ENCODE data around the gene NHLH1.
"Not testable (repeated sequence)": the region's sequence is repeated elsewhere in the genome, so short reads cannot be mapped to it uniquely, and the experiment has no call there.

NHLH1 gene

DNA sequence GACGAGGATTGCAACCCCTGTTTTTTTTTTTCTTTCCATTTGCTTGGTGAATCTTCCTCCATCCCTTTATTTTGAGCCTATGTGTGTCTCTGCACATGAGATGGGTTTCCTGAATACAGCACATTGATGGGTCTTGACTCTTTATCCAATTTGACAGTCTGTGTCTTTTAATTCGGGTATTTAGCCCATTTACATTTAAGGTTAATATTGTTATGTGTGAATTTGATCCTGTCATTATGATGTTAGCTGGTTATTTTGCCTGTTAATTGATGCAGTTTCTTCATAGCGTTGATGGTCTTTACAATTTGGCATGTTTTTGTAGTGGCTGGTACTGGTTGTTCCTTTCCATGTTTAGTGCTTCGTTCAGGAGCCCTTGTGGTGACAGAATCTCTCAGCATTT is 21.5 kb downstream of the NHLH1 start:
- not testable (repeated sequence) for DNase-seq

DNA sequence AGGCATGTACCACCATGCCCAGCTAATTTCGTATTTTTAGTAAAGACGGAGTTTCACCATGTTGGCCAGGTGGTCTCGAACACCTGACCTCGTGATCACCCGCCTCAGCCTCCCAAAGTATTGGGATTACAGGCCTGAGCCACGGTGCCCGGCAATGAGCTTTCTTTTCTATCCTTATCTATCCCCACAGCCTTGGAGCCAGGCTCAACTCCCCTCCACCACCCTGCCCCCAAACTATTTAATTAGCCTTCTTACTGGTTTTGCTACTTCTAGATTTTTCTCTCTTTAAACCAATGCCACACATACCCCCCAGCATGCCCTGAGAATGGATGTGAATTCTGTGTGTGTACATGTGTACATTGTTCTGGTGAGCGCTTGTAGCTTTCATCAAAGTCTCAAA is 27.8 kb downstream of the NHLH1 start:
- DNase-seq, result no peak

DNA sequence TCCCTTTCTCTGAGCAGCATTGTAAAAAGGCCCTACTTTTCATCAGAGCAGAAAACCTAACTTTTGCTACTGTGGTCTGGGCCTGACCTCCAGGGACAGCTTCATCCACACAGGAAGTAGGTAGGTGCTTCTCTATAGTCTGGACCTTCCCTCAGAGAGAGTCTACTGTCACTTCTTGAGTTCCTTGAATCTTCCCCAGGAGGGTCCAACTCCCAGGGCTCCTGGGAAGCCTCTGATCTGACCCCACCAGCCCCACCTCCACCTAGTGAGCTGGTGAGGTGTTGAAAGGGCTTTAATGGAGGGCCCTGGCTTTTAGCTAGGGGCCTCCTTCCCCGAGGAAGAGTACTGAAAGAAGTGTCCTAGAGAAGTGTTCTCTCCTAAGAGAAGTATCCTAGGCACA is 30.8 kb downstream of the NHLH1 start:
- no peak for DNase-seq

DNA sequence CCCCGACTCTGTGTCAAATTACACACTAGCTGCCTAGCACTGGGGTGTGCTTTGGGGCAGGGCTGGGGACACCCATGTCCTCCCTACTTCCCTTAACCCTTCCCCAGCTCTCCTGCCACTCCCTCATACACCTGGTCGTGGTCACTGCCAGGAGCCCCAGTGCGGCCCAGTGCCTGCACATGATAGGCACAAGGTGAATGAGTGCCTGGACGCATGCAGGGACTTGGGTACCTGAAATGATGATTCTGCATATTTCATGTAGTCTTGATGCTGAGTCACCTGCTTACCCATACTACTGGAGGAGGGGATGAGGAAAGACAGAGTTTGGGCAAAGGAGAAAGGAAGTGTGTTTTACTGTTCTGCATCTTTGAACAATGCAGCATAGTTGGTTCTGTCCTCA is 32.0 kb downstream of the NHLH1 start:
- DNase-seq, result no peak

DNA sequence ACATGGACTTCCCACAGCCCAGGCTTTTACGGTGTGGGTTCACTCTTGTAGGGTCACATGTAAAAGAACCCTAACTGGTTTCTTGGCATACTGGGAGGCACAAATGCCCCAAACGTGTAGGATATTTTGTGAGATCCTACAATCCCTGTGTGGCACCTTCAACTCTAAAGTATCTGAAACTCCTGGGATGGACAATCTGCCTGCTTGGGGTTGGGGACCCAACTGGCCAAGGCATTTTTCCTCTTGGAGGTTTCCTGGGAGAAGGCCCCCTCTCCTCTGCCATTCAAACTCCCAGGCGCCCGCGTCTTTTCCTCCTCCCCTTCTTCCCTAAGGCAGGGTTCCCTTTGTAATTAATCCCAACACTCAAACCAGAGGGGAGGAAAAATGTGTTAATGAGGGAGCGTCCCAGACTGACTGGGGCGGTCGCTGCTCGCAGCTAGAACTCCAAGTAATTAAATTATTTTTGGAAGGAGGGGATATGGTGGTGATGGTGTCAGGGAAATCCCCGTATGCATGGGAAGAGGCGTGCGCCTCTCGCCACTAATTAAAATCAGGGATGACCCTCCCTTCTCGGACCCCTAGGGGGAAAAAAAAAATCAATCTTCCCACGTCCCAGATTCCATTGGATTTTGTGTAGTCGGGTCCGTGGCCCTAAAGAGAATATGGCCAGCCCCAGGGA is 32.8 kb downstream of the NHLH1 start:
- no peak for DNase-seq

DNA sequence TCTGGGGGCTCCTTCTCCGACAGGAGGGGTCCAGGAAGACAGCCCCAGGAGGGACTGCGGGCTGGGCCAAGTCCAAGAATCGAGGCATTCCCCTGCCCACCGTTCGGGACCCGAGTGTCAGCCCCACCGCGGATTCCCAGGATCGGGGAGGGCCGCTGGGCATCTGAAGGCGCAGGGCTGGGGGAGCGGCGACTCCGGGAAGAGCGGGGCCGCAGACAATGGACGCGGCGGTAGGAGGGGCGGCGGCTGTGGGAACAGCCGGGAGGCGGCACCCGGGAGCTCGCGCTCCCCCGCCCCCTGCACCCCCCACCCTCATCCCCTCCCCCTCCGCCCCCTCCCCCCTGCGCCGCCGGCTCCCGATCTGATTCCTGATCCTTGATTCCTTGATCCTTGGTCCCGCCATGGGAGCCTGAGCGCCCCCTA is 33.4 kb downstream of the NHLH1 start, which contains the start of gene VANGL2:
Gene VANGL2 (plus strand): TSS at position 342 of the 423 bp plus-strand sequence. CDS start 15,274 bp downstream, outside the sequence.
- no peak for DNase-seq

DNA sequence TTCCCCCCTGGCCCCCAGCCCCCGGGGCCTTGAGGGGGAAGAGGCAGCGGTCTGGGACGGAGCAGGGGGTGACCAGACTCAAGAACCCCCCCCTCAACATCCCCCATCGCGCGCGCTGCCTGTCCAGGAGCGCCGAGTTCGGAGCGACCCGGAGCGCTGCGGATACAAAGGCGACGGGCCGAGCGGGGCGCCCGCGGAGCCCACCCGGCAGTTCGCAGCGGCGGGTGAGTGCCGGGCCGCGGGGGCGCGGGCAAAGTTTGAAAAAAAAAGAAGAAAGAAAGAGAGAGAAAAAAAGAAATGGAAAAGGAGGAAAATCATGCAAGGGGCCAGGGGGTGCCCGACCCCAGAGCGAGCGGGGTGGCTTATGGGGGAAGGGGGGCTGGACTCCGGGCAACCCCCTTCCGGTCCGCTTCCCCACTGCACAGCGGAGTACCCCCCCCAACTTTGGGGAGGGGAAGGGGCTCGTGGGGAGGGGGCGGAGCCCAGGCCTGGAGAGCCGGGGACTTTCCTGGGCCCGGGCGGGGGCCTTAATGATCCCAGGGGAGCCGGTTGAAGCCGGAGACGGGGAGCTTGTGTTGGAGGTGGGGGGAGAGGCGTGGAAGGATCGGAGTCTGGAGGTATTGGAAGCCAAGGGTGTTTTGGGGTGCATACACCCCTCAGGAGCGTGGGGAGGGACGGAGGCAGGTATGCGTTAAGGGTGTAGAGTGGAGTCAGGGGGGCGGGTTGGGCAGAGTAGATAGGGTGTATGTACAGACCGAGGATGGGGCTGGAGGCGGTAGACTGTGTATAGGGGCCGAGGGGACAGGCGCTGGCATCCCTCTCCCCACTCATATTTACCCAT is 34.0 kb downstream of the NHLH1 start:
- no peak for DNase-seq

DNA sequence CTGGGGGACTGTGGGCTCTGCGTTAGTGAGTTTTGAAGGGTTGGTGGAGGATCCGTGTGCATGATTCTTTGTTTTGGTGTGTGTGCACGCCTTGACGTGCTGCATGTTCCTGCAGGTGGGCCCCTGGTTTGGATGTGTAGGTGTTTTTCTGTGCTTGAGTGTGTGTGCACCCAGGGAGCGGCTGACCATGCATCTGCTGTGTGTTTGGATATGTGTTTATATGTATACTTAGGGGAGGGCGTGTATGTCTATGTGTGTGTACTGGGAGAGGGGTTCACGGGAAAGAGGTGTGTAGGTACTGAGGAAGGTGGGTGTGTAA is 34.6 kb downstream of the NHLH1 start:
- DNase-seq, result no peak

DNA sequence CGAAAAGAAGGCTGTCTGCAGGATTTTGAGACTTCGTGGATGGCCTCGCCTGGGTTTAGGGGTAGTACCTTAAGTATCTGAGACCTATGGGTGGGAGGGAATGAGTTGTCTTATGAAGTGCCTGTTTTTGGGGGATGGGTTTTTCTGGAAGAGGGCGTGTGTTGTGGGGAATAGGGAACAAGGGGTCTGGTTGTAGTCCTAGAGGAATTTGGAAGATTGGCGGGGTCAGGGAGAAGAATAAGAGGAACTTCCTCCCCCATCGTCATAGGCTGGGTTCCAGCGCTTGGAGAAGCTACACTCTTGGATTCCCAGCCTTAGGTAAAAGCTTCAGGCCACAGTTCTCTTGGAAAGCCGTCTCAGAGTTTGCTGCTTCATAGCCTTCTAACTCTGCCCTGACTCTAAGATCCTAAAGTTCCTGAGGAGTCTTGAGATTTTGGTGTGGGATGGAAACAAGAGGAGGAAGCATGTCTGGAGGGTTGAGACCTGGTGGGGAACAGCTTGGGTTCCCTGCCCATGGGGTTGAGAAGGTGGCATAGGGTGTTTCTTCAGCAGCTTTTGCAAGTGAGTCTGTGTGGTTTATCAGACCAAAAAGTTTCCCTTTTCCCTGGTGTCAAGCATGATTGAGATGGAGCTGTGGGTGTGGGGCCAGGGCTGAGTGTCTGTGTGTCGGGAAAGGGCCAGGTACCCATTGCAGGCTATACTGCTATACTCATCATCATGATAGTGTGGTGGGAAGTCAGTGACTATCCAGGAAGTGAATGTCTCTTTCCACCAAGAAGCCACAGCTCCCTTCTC is 35.3 kb downstream of the NHLH1 start:
- no peak for DNase-seq

DNA sequence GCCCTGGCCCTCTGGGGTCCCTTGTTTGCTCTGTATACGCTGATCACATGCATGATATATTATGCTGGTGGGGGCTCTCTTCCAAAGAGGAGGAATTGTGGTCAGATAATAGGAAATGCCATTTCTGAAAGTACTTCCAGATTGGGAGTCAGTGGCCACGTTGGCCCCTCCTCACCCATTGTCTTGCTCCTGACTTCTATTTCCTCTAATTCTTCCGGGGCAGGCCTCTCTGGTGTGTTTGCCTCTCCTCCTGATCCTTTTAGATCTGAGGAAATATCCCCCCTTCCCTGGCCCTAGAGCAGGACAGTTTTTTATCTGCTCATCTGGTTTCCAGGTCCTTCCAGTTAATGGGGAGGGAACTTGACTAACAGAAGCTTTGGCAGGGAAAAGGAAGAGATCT is 36.4 kb downstream of the NHLH1 start:
- no peak for DNase-seq

DNA sequence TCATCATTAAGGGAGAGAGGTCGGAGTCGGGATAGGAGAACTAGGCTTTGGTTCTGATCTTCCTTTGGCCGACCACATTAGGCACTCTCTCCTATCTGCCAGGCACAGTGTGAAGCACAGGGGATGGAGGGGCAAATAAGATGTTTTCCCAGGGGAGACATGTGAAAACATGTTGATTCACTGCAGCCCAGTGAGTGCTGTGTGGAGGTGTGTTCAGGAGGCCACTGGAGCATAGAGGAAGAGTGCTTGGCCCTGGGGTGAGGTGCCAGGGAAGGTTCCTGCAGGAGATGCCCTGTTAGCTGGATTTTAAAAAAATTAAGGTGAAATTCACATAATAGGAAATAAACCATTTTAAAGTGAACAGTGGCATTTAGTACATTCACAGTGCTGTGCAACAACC is 37.2 kb downstream of the NHLH1 start:
- no peak for DNase-seq

DNA sequence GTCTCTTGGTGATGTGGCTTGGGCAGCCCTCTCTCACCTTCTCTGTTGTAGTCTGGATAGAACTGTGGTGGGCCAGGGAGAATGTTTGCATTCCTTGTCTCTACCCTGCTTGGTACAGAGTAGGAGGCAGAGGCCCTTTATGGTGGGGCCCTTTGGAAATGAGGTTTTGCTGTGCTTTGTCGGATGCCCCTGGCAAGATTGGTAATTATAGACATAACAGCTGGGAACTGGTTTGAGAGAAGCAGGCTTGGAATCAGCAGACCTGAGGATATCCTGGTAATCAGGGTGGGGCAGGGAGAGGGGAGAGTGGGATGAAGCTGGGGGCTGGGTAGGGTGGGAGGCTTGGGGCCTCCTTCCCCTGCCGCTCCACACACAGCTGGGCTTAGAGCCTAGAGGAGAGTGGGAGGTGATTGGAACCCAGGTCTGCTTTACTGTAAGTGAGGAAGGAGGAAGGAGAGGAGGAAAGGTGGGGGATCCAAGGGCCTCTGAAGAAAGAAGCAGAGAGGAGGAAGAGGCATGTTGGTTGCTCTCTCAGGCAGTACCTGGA is 38.5 kb downstream of the NHLH1 start:
- no peak for DNase-seq

DNA sequence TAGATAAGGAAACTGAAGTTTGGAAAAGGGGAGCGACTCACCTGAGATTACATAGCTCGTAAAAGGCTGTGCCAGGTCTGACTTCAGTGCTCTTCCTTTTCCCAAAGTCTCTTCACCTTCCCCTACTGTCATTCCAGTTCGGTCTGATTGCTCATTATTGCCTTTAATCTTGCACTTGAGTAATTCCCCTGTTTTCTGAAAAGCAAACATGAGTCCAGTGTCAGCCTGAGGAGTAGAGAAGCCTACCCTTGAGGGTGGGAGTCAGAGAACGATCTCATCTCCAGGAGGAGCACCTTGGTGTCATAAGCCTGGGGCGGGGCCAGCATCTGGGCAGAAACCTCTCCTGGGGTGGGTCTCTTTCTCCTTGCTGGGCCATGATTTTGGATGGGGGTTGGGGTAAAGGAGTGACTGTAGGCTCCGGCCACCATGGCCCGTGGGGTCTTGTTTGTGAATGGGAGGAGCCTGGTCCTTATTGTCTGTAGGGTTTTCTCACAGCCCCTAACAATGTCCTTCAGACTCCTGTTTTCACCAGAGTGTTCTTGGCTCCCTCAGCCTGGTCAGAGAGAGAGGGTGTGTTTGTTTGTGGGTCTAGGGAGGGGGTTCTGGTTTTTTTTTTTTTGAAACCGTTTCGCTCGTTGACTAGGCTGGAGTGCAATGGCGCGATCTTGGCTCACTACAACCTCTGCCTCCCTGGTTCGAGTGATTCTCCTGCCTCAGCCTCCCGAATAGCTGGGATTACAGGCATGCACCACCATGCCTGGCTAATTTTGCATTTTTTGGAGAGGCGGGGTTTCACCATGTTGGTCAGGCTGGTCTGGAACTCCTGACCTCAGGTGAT is 39.5 kb downstream of the NHLH1 start:
- DNase-seq, result no peak

DNA sequence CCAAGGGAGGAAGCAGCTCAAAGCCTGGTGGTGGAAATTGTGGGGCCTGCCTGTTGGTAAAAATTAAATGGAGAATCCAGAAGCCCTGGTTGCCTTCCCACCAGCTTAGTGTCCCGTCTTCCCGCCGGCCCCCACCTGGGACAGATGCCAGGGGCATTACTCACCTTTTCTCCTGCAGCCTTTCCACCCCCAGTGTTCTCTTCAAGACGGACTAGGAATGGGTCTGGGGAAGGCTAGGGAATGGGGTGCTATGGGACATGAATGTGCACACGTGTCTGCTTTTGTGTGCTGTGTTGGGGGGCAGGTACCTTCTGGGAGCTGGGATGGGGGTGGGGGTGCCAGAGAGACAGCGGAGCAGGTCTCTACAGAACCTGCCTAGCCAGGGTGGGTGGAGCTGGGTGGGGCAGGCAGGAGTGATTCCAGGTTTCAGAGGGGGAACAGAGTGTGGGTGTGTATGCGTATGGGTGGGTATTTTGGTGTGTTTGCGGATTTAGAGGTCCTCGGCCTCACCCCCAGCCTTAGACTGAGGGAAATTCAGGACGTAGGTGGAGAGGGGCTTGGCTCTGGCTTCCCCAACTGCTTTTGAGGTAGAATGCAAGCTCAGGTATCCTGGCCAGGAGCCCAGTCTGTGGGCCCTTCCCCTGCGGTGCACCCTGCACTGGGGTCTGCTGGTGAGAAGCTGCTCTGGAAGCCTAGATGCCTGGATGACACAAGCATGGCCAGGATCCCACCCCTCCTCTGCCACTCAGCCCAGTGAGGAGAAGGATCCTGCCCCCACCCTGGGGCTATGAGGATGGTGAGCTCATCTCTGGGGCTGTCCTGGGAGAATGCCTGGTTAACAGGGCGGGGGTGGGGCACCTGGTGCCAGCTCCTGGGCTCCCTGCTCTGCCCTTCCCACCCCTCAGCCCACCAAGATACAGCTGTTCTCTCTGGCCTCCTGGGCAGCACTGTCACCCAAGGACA is 41.2 kb downstream of the NHLH1 start:
- DNase-seq, result no peak

DNA sequence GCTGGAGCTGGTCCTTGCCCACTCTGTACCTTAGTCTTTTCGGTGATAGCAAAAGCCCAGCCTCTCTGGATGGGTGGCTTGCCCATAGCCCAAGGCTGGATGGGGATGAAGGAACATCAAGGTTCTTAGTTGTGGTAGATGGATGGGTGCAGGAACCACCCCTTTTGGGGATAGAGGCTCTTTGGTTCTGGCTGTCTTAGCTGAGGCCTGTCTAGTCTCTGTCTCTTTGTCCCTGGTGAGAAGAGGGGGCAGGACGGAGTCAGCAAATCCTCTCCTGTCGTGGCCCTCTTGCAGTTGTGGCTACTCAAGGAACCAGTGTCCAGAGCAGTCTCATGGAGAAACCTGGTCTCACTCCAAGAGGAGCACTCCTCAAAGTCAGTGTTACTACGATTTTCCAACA is 42.0 kb downstream of the NHLH1 start:
- no peak for DNase-seq

DNA sequence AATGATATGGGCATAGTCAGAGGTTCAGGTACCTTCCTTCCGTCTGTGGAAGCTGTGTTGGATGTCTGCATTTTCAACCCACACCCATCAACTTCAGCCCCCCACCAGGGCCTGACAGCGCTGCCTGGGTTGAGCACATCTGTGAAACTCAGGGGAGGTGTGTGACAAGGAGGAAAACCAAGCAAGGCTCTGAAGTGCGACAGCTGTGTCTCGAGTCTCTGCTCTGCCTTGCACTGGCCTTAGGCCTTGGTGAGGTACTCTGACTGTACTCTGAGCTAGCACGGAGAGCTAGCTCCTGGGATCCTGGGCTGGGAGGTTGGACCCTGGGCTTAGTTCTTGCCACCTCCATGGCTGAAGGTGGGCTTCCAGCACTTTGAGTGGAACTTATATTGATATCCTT is 42.6 kb downstream of the NHLH1 start:
- no peak for DNase-seq

DNA sequence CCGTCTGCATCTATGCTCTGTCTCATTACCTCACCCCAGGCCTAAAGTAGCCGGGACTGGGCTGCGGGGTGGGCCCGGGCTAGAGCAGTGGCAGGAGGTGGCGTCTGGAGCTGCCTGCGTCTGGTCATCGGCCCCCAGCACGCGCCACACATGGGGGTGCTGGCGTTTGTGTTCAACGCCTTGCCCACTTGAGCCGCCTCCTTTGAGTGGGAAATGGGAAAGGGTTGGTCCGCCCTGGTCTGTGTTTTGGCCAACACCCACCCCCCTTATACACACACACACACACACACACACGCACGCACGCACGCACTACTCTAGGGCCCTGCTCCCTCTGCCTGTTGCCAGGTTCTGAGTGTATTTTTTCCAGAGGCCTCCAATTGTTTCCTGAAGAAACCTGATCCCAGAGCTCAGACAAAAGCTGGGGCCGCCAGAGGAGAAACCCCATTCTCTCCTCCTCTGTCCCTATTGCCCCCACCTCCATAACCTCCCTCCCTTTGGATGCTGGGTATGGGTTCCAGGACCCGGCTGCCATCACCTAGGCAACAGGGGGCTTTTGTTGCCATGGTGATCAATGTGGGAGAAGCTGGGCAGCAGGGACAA is 43.6 kb downstream of the NHLH1 start:
- no peak for DNase-seq

DNA sequence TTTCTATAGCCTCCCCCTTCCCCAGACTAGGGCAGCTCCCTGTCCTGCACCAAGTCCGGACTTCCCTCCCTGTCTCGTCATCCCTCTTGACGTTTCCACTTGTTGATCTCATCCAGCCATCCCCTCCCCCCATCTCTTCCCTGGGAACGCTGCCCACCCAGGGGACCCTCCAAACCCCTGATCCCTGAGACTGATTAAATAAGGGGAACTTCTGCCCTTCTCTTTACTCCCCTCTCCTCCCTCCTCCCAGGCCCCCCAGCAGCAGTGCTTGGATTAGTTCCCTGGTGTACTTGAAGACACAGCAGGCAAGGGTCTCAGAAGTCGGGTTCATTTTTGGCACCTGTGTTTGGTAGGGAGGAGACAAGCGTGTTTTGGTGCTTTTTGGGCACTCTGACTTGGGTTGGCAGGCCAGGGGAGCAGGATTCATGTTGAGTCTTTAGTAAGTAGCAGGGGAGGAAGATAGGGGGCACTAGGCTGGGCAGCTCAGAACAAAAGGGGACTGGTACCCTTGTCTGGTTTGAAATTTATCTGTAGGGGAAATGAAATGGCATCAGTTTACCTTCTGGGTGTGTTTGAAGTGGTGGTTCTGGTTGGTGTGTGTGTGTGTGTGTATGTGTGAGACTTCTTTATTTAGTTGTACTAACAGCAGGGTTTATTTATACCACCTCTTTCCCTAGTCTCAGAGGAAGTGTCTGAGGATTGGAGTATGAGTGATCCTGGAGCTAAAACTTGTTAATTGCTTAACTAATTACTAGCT is 44.6 kb downstream of the NHLH1 start:
- DNase-seq, result no peak

DNA sequence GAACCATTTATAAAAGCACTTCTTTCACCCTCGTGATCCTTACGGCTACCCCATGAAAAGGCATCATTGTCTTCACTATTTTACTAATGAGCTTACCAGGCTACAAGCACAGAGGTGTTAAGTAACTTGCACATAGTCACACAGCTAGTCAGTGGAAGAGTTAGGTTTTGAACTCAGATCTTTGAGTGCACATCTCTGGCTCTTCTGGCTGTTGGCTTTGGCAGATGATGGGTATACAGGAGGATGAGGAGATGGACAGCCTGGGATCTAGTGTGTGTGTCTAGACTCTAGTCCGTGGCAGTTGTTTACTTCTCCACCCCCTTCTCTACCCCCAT is 45.1 kb downstream of the NHLH1 start:
- DNase-seq, result no peak

DNA sequence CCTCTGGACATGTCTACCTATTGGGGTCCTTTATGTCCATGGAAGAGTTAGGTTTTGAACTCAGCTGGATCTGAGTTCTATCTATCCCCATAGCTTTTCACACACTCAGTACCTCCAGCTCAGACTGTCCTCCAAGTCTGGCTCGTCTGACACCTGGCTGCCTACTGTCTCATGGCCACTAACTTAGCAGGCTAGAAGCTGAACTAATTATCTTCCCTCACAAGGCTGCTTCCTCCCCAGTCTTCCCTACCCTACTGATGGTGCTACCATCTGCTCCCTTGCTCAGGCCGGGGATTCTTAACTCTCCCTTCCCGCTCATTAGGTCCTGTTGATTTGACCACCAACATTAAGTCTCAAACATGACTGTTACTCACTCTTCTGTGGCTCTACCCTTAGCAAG is 46.8 kb downstream of the NHLH1 start:
- DNase-seq, result no peak

Data from HCEC 1CT (cell line).